CD4-positive, alpha-beta memory T cell (primary cell): Measurements from ENCODE around the gene TNFRSF13B. TPM values are rescaled to one million over a fixed set of nuclear protein-coding genes. Genes with fewer than 3 reads are reported as not detected.

Source experiments
- CTCF ChIA-PET: fragments of 350-600 bp; sonication (Branson Sonifier 250); formaldehyde crosslinking; loops from one replicate; lab custom pipeline; 2021; ENCODE audit warnings: inconsistent platforms; ENCODE audit not compliant: partially characterized antibody; lab: Charles Lee
- POLR2A ChIA-PET: fragments of 350-600 bp; sonication (Branson Sonifier 250); formaldehyde crosslinking; loops from one replicate; lab custom pipeline; 2021; ENCODE audit not compliant: partially characterized antibody; lab: Charles Lee
- DNase-seq, 5 donors: peaks; one replicate each; pipeline versions ENCODE4 v3.0.0 to v3.0.0-alpha.2; 2020 to 2022; ENCODE audit warnings: mixed read lengths in 1 of 5
- H3K27ac ChIP-seq: one replicate; pipeline ENCODE4 v1.7.0; 2013; ENCODE audit warnings: low read depth, low read length
- H3K27me3 ChIP-seq: 2 replicates; pipeline ENCODE4 v1.7.0; 2013; ENCODE audit warnings: mild to moderate bottlenecking, low read length, moderate library complexity; ENCODE audit not compliant: insufficient read depth
- H3K36me3 ChIP-seq: 2 replicates; pipeline ENCODE4 v1.7.0; 2013; ENCODE audit warnings: mild to moderate bottlenecking, low read length, moderate library complexity; ENCODE audit not compliant: insufficient read depth
- H3K4me1 ChIP-seq: 2 replicates; pipeline ENCODE4 v1.7.0; 2013; ENCODE audit warnings: mild to moderate bottlenecking, low read length, moderate library complexity; ENCODE audit not compliant: insufficient read depth
- H3K4me3 ChIP-seq, 2 donors: one replicate each; pipeline ENCODE4 v1.7.0; 2013; ENCODE audit warnings: low read length in 2 of 2, mild to moderate bottlenecking in 1 of 2
- H3K9me3 ChIP-seq, 2 donors: one replicate each; pipeline ENCODE4 v1.7.0; 2013; ENCODE audit warnings: low read length in 2 of 2, control low read depth in 1 of 2; ENCODE audit not compliant: control insufficient read depth in 1 of 2
- H3K27ac Mint-ChIP-seq, 7 donors: one replicate each; pipeline ENCODE4 v1.8.0; 2020 to 2021; ENCODE audit warnings: mixed read lengths in 7 of 7, mild to moderate bottlenecking in 6 of 7, inconsistent platforms in 3 of 7, moderate library complexity in 3 of 7
- H3K27me3 Mint-ChIP-seq, 2 donors: one replicate each; pipeline ENCODE4 v1.8.0; 2020 to 2021; ENCODE audit warnings: mixed read lengths in 2 of 2
- H3K36me3 Mint-ChIP-seq, 2 donors: one replicate each; pipeline ENCODE4 v1.8.0; 2020 to 2021; ENCODE audit warnings: mixed read lengths in 2 of 2, inconsistent platforms in 1 of 2, mild to moderate bottlenecking in 1 of 2
- H3K4me1 Mint-ChIP-seq, 4 donors: one replicate each; pipeline ENCODE4 v1.8.0; 2020 to 2021; ENCODE audit warnings: mixed read lengths in 4 of 4, mild to moderate bottlenecking in 1 of 4
- H3K4me3 Mint-ChIP-seq, 8 donors: one replicate each; pipeline ENCODE4 v1.8.0; 2020 to 2021; ENCODE audit warnings: mixed read lengths in 8 of 8, mild to moderate bottlenecking in 7 of 8, moderate library complexity in 6 of 8, inconsistent platforms in 3 of 8
- H3K9me3 Mint-ChIP-seq, 8 donors: one replicate each; pipeline ENCODE4 v1.8.0; 2020 to 2021; ENCODE audit warnings: mixed read lengths in 8 of 8, mild to moderate bottlenecking in 5 of 8, inconsistent platforms in 3 of 8, moderate library complexity in 1 of 8
- intact Hi-C: fragments of 100-400 bp; cut with micrococcal nuclease; formaldehyde crosslinking; loops from one replicate; pipeline ENCODE4 v1.15.1; 2023
- polyA plus RNA-seq, 2 donors: library from polyadenylated mRNA; unstranded; fragments of 300-500 nt; fragmentation: Illumina TruSeq; gene quantifications; one replicate each; pipeline ENCODE4 v1.2.3, GENCODE V29; 2021
- total RNA-seq, 2 experiments: library from RNA; stranded (reverse); gene quantifications; one replicate each; pipeline ENCODE4 v1.2.3, GENCODE V29; 2021

Gene TNFRSF13B
- total and polyA plus RNA-seq, 4 experiments from 2014 or later: 0.78 TPM; not detected in 3

- Mint-ChIP-seq H3K4me3 (no peak overlapping the region), H3K27me3 (peaks cover 0 to 4% of the 10 kb centered on the region in 2 donors), H3K27ac (peak overlapping the region in 1 of 7 donors; percentile 75), H3K4me1 (peaks cover 0 to 2% (median 0%) of the 10 kb centered on the region in 4 donors), H3K36me3 (no peaks in the 10 kb centered on the region), H3K9me3 (no peaks in the 10 kb centered on the region)
- Histone ChIP-seq H3K4me1 (no peaks in the 10 kb centered on the region), H3K4me3 (no peak overlapping the region), H3K27me3 (no peaks in the 10 kb centered on the region), H3K36me3 (no peaks in the 10 kb centered on the region), H3K9me3 (no peaks in the 10 kb centered on the region), H3K27ac (no peak overlapping the region)
- intact Hi-C loops: no loop called here
- POLR2A ChIA-PET: no interaction called here
- DNase-seq: no peak
- CTCF ChIA-PET: no interaction called here
Observed at GRCh38 chr17:16930571-16931317, 41.2 kb downstream of the TNFRSF13B start.

- no peak for DNase-seq
- Histone ChIP-seq H3K27ac (no peak overlapping the region), H3K4me1 (no peaks in the 10 kb centered on the region), H3K27me3 (no peaks in the 10 kb centered on the region), H3K4me3 (no peak overlapping the region), H3K9me3 (no peaks in the 10 kb centered on the region), H3K36me3 (no peaks in the 10 kb centered on the region)
- intact Hi-C loops: no loop called here
- H3K36me3 Mint-ChIP-seq: no peaks in the 10 kb centered on the region
- no peak overlapping the region for H3K4me3 Mint-ChIP-seq
- H3K9me3 Mint-ChIP-seq: no peaks in the 10 kb centered on the region
- POLR2A ChIA-PET: no interaction called here
- CTCF ChIA-PET: no interaction called here
- peaks cover 0 to 4% of the 10 kb centered on the region in 2 donors for H3K27me3 Mint-ChIP-seq
- peaks cover 0 to 2% (median 0%) of the 10 kb centered on the region in 4 donors for H3K4me1 Mint-ChIP-seq
- no peak overlapping the region for H3K27ac Mint-ChIP-seq
Observed at GRCh38 chr17:16929757-16930520, 42.0 kb downstream of the TNFRSF13B start.

DNA sequence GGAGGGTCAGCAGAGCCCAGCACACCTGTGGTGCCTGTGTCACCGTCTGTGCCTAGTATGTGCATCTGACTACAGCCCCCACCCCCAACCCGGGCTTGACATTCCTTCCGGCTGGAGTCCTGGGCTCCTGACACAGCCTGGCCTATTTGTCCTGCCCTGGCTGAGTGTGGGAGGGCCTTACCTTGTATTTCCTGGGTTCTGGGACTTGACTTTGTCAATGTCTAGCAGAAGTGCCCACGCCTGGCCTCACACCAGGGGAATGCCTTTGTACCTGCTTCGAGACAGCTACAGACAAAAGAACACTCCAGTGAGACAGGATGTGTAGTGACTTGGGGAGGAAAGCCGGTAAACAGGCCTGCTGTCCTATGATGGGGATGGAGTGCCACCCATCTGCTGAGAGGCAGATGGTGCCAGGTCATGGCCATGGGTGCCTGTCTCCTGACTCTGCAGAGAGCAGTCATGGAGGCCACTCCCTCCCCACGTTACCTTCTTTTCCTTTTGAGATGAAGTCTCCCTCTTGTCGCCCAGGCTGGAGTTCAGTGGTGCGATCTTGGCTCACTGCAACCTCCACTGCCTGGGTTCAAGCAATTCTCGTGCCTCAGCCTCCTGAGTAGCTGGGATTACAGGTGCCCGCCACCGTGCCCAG is 42.8 kb downstream of the TNFRSF13B start:
- Histone ChIP-seq H3K36me3 (no peaks in the 10 kb centered on the region), H3K4me1 (no peaks in the 10 kb centered on the region), H3K27ac (no peak overlapping the region), H3K9me3 (no peaks in the 10 kb centered on the region), H3K4me3 (no peak overlapping the region), H3K27me3 (no peaks in the 10 kb centered on the region)
- Mint-ChIP-seq H3K27me3 (peaks cover 0 to 4% of the 10 kb centered on the region in 2 donors), H3K4me1 (peaks cover 0 to 2% (median 0%) of the 10 kb centered on the region in 4 donors), H3K27ac (peak overlapping the region in 1 of 7 donors; percentile 17), H3K9me3 (no peaks in the 10 kb centered on the region), H3K4me3 (no peak overlapping the region), H3K36me3 (no peaks in the 10 kb centered on the region)
- intact Hi-C loops: no loop called here
- ChIA-PET CTCF (no interaction called here), POLR2A (no interaction called here)
- DNase-seq: no peak

DNA sequence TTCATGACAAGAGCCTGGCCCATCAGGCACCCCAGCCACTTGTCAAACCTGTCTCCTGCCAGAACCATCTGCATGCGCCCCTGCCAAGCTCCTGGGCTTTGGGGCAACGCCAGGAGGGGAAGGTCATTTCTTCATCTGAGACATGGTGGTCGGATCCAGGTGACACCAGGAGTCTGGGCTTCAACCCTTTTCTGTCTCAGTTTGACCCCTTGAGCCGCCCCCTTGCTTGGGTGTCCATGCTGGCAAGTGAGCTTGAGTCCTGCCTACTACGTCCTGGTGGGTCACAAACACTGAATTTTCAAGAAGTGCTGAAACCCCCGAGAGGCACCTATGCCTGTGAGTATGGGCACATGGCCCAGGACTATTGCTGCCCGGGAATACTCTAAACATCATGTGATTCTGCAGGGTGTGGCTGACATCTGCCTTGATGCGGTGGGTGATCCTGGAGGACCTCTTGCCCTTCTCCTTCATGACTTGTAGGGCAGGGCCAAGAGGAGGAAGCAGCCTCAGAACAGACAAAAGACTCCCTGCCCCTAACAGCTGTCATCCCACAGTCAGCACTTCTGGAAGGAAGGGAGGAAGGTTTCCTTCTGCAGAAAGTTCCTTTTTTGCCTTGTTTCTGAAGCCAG is 43.4 kb downstream of the TNFRSF13B start:
- no peak overlapping the region for H3K27ac ChIP-seq
- ChIA-PET POLR2A (no interaction called here), CTCF (no interaction called here)
- Mint-ChIP-seq H3K4me3 (no peak overlapping the region), H3K9me3 (no peaks in the 10 kb centered on the region), H3K36me3 (no peaks in the 10 kb centered on the region), H3K4me1 (peaks cover 0 to 2% (median 0%) of the 10 kb centered on the region in 4 donors), H3K27ac (peak overlapping the region in 1 of 7 donors; percentile 17), H3K27me3 (no peaks in the 10 kb centered on the region)
- intact Hi-C loops: no loop called here
- H3K4me1 ChIP-seq: no peaks in the 10 kb centered on the region
- H3K36me3 ChIP-seq: no peaks in the 10 kb centered on the region
- no peak overlapping the region for H3K4me3 ChIP-seq
- no peaks in the 10 kb centered on the region for H3K9me3 ChIP-seq
- no peaks in the 10 kb centered on the region for H3K27me3 ChIP-seq
- no peak for DNase-seq

GRCh38 chr17:16927641-16928321 is 44.1 kb downstream of the TNFRSF13B start:
- Mint-ChIP-seq H3K27ac (no peak overlapping the region), H3K9me3 (no peaks in the 10 kb centered on the region), H3K36me3 (no peaks in the 10 kb centered on the region), H3K27me3 (no peaks in the 10 kb centered on the region), H3K4me3 (no peak overlapping the region), H3K4me1 (peaks cover 0 to 2% (median 0%) of the 10 kb centered on the region in 4 donors)
- H3K4me3 ChIP-seq: no peak overlapping the region
- no peak overlapping the region for H3K27ac ChIP-seq
- H3K4me1 ChIP-seq: no peaks in the 10 kb centered on the region
- H3K36me3 ChIP-seq: no peaks in the 10 kb centered on the region
- DNase-seq: no peak
- intact Hi-C loops: no loop called here
- H3K27me3 ChIP-seq: no peaks in the 10 kb centered on the region
- H3K9me3 ChIP-seq: no peaks in the 10 kb centered on the region
- POLR2A ChIA-PET: interaction anchor here (0.7 kb wide), 1 partner anchor 59 kb away, joined by 3 read pairs; no protein-coding TSS in a partner anchor
- CTCF ChIA-PET: no interaction called here

DNA sequence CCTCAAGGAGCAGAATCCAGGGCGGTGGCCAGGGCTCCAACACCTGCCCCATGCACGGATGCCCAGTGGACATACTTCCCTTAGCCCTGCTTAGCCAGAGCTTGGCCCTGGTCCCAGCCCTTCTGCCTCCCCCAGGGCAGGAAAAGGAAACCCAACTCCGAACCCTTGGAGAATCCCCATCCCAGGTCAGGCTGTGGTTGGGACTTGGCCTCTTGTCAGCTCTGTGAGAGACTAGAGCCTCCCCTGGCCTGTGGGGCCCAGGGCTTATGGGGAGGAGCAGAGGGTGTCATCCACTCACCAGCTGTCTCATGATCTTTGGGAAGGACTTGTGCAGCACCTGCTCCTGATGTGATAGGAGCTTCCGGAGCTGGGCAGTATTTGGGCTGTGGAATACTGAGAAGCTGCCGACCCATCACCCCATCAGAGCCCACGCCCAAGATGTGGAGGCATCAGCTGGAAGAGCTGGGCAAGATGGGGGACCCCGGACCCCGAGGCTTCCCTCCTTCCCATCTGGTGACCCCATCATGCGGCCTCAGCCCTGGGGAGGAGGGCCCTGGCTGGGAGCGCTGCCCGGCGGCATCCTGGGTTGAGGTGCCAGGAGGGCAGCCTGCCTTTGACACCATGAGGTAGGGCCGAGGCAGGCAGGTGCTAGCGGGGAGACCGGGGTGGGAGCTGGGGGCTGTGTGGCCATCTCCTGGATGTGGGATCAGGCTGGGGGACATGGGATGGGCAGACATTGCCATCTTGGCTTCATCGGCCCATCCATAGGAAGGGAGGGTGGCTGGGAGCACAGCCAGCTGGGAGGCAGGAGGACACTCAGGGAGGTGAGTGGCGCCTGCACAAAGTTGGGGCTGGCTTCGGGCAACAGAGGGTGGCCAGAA is 45.1 kb downstream of the TNFRSF13B start:
- Histone ChIP-seq H3K9me3 (no peaks in the 10 kb centered on the region), H3K4me3 (no peak overlapping the region), H3K36me3 (no peaks in the 10 kb centered on the region), H3K27me3 (no peaks in the 10 kb centered on the region), H3K27ac (no peak overlapping the region), H3K4me1 (no peaks in the 10 kb centered on the region)
- H3K4me3 Mint-ChIP-seq: no peak overlapping the region
- intact Hi-C loops: no loop called here
- DNase-seq: peak in 1 of 5 donors; percentile 19
- H3K9me3 Mint-ChIP-seq: no peaks in the 10 kb centered on the region
- no peaks in the 10 kb centered on the region for H3K36me3 Mint-ChIP-seq
- no peak overlapping the region for H3K27ac Mint-ChIP-seq
- ChIA-PET POLR2A (interaction anchor here (0.7 kb wide), 1 partner anchor 60 kb away, joined by 3 read pairs; no protein-coding TSS in a partner anchor), CTCF (no interaction called here)
- H3K4me1 Mint-ChIP-seq: peaks cover 0 to 2% (median 0%) of the 10 kb centered on the region in 4 donors
- H3K27me3 Mint-ChIP-seq: no peaks in the 10 kb centered on the region
